Measurements from ENCODE around the gene RNGTT.
"Not testable (repeated sequence)": the region's sequence is repeated elsewhere in the genome, so short reads cannot be mapped to it uniquely, and the experiment has no call there.

Gene RNGTT

GRCh38 chr6:88963139-88964090 is at the start of gene RNGTT:
TSS of gene RNGTT (minus strand) at chr6:88963618. CDS start at chr6:88963409, 209 bp downstream.
- peak; percentile 93 for DNase-seq

- no peak for DNase-seq
Measured at GRCh38 chr6:89011436-89011835, 48.0 kb upstream of the RNGTT start.

- no peak for DNase-seq
Measured at GRCh38 chr6:89010825-89011224, 47.4 kb upstream of the RNGTT start.

- DNase-seq = no peak
Measured at GRCh38 chr6:89009624-89010059, 46.2 kb upstream of the RNGTT start.

GRCh38 chr6:89008815-89009374 is 45.5 kb upstream of the RNGTT start:
- no peak for DNase-seq

- no peak for DNase-seq
Measured at GRCh38 chr6:89008001-89008814, 44.8 kb upstream of the RNGTT start.

- DNase-seq = no peak
Measured at GRCh38 chr6:89007209-89008000, 44.0 kb upstream of the RNGTT start.

GRCh38 chr6:89002523-89002922 is 39.1 kb upstream of the RNGTT start:
- DNase-seq = no peak

GRCh38 chr6:88997327-88997726 is 33.9 kb upstream of the RNGTT start:
- DNase-seq = no peak

- no peak for DNase-seq
Measured at GRCh38 chr6:88992741-88993552, 29.5 kb upstream of the RNGTT start.

GRCh38 chr6:88989215-88989614 is 25.8 kb upstream of the RNGTT start:
- no peak for DNase-seq

- no peak for DNase-seq
Measured at GRCh38 chr6:88987922-88988321, 24.5 kb upstream of the RNGTT start.

- DNase-seq = no peak
Measured at GRCh38 chr6:88985901-88986300, 22.5 kb upstream of the RNGTT start.

- DNase-seq = no peak
Measured at GRCh38 chr6:88984606-88985005, 21.2 kb upstream of the RNGTT start.

- no peak for DNase-seq
Measured at GRCh38 chr6:88984152-88984551, 20.7 kb upstream of the RNGTT start.

GRCh38 chr6:88983532-88983931 is 20.1 kb upstream of the RNGTT start:
- no peak for DNase-seq

- not testable (repeated sequence) for DNase-seq
Measured at GRCh38 chr6:88983129-88983528, 19.7 kb upstream of the RNGTT start.

GRCh38 chr6:88982720-88983119 is 19.3 kb upstream of the RNGTT start:
- DNase-seq = peak; percentile 18

- no peak for DNase-seq
Measured at GRCh38 chr6:88975369-88975768, 12.0 kb upstream of the RNGTT start.

- DNase-seq = no peak
Measured at GRCh38 chr6:88972504-88973423, 9.3 kb upstream of the RNGTT start.

GRCh38 chr6:88970301-88970700 is 6.9 kb upstream of the RNGTT start:
- DNase-seq = no peak
